Neural cell (in vitro differentiated cells): ENCODE measurements around the gene PARP11.

Source experiments
- EP300 ChIP-seq: fragments of 450-650 bp; conservative IDR thresholded peaks from 2 replicates; pipeline ENCODE4 v1.6.1; 2014; ENCODE audit warnings: antibody characterized with exemption, mild to moderate bottlenecking, moderate library complexity; ENCODE audit not compliant: poor library complexity, severe bottlenecking
- POLR2AphosphoS5 ChIP-seq: IDR thresholded peaks from 2 replicates; pipeline ENCODE4 v1.6.1; 2012
- TF ChIP-seq, protein P1 (sequence below): fragments of 450-650 bp; IDR thresholded peaks from 2 replicates; pipeline ENCODE4 v1.5.1; 2014; ENCODE audit warnings: antibody characterized with exemption, mild to moderate bottlenecking, moderate library complexity; ENCODE audit not compliant: poor library complexity, severe bottlenecking

DNA sequence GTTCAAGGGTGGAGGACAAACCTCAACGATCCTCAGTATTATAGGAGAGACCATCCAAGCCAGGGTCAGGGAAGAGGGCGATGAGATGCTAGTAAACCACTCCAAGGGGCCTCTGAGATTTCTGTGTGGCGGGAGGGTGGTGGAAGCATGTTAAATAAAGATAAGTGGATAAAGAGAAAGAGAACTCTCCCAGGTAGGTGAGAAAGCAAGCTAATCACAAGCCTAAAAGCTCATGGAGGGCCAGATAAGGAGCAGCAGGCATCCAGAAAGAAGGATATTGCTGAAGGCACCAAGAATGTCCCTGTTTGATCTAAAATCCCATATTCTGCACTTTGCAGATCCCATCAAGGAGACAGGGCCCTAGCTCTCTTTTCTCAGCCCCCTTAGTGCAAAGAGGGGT, 48.3 kb upstream of the PARP11 start:
- TF ChIP-seq, protein P1, sequence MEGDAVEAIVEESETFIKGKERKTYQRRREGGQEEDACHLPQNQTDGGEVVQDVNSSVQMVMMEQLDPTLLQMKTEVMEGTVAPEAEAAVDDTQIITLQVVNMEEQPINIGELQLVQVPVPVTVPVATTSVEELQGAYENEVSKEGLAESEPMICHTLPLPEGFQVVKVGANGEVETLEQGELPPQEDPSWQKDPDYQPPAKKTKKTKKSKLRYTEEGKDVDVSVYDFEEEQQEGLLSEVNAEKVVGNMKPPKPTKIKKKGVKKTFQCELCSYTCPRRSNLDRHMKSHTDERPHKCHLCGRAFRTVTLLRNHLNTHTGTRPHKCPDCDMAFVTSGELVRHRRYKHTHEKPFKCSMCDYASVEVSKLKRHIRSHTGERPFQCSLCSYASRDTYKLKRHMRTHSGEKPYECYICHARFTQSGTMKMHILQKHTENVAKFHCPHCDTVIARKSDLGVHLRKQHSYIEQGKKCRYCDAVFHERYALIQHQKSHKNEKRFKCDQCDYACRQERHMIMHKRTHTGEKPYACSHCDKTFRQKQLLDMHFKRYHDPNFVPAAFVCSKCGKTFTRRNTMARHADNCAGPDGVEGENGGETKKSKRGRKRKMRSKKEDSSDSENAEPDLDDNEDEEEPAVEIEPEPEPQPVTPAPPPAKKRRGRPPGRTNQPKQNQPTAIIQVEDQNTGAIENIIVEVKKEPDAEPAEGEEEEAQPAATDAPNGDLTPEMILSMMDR: no peak
- TF ChIP-seq EP300 (no peak), POLR2AphosphoS5 (no peak)
